Panc1 (cell line): ENCODE measurements around the gene ARL10.

Source experiments
- POLR2AphosphoS5 ChIP-seq: IDR thresholded peaks from 2 replicates; pipeline ENCODE4 v1.6.1; 2012; ENCODE audit warnings: mild to moderate bottlenecking, low read depth, low read length, moderate library complexity
- SIN3A ChIP-seq: IDR thresholded peaks from 2 replicates; pipeline ENCODE4 v1.6.1; 2012; ENCODE audit warnings: low read depth, mild to moderate bottlenecking, low read length, moderate library complexity, borderline replicate concordance; ENCODE audit not compliant: insufficient read depth
- TCF7L2 ChIP-seq: IDR thresholded peaks from 2 replicates; pipeline ENCODE4 v1.6.1; 2011; ENCODE audit warnings: mild to moderate bottlenecking, low read depth, low read length, inconsistent platforms
- TF ChIP-seq, protein P1 (sequence below): fragments of 450-650 bp; IDR thresholded peaks from 2 replicates; pipeline ENCODE4 v1.5.1; 2017; ENCODE audit warnings: mild to moderate bottlenecking

DNA sequence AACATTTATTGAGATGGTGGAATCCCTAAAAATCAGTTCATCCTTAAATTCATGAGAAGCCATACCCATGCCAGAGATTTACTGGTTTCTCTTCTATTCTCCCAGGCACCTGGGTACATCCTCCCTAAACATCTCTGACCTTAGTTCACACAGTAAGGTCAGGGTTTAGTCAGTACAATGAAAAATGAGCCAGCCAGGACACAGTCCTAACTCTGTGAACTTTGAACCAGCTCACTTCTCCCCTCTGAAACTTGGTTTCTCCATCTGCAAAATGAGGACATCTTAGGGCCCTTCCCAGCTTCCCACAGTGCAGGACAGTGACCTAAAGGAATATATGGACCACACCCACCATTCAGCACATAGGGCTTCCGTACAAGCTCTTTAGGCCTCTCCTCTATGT, 21.2 kb downstream of the ARL10 start:
- TF ChIP-seq, protein P1, sequence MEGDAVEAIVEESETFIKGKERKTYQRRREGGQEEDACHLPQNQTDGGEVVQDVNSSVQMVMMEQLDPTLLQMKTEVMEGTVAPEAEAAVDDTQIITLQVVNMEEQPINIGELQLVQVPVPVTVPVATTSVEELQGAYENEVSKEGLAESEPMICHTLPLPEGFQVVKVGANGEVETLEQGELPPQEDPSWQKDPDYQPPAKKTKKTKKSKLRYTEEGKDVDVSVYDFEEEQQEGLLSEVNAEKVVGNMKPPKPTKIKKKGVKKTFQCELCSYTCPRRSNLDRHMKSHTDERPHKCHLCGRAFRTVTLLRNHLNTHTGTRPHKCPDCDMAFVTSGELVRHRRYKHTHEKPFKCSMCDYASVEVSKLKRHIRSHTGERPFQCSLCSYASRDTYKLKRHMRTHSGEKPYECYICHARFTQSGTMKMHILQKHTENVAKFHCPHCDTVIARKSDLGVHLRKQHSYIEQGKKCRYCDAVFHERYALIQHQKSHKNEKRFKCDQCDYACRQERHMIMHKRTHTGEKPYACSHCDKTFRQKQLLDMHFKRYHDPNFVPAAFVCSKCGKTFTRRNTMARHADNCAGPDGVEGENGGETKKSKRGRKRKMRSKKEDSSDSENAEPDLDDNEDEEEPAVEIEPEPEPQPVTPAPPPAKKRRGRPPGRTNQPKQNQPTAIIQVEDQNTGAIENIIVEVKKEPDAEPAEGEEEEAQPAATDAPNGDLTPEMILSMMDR = no peak
- TF ChIP-seq SIN3A (no peak), TCF7L2 (no peak), POLR2AphosphoS5 (no peak)
